Measurements from ENCODE around the gene NXT1.

The NXT1 gene

GRCh38 chr20:23318347-23318746, 32.2 kb upstream of the NXT1 start:
- no peak overlapping the region for H3K27ac ChIP-seq
- H3K4me3 ChIP-seq, result no peak overlapping the region
- no peak overlapping the region for H3K9ac ChIP-seq (ENCODE audit: insufficient read length)
- no peak for DNase-seq (ENCODE audit: low read depth, low spot score)
- H3K36me3 ChIP-seq (ENCODE audit: insufficient read depth, low read length), result no peaks in the 10 kb centered on the region
- no peak for TF ChIP-seq FOXP2 (optimal IDR thresholded peaks at IDR 0.05; ENCODE audit: control extremely low read depth, extremely low read length, insufficient read depth)
- TF ChIP-seq EZH2 (IDR thresholded peaks at IDR 0.05), result no peak
- no peak for TF ChIP-seq POLR2AphosphoS5 (IDR thresholded peaks at IDR 0.05; ENCODE audit: borderline replicate concordance, low read depth, low read length)
- H3K9me3 ChIP-seq (ENCODE audit: low read depth, low read length), result no peaks in the 10 kb centered on the region

GRCh38 chr20:23320317-23320716, 30.3 kb upstream of the NXT1 start:
- no peak for TF ChIP-seq POLR2AphosphoS5 (IDR thresholded peaks at IDR 0.05; ENCODE audit: borderline replicate concordance, low read depth, low read length)
- TF ChIP-seq EZH2 (IDR thresholded peaks at IDR 0.05), result no peak
- no peak for TF ChIP-seq FOXP2 (optimal IDR thresholded peaks at IDR 0.05; ENCODE audit: control extremely low read depth, extremely low read length, insufficient read depth)
- H3K27ac ChIP-seq, result no peak overlapping the region
- no peak for DNase-seq (ENCODE audit: low read depth, low spot score)

GRCh38 chr20:23325107-23325506, 25.5 kb upstream of the NXT1 start:
- no peak for DNase-seq (ENCODE audit: low read depth, low spot score)
- no peak overlapping the region for H3K27ac ChIP-seq
- H3K36me3 ChIP-seq (ENCODE audit: insufficient read depth, low read length), result no peaks in the 10 kb centered on the region
- TF ChIP-seq FOXP2 (optimal IDR thresholded peaks at IDR 0.05; ENCODE audit: control extremely low read depth, extremely low read length, insufficient read depth), result no peak
- no peak for TF ChIP-seq POLR2AphosphoS5 (IDR thresholded peaks at IDR 0.05; ENCODE audit: borderline replicate concordance, low read depth, low read length)
- TF ChIP-seq EZH2 (IDR thresholded peaks at IDR 0.05), result no peak
- H3K9ac ChIP-seq (ENCODE audit: insufficient read length), result no peak overlapping the region
- no peaks in the 10 kb centered on the region for H3K9me3 ChIP-seq (ENCODE audit: low read depth, low read length)
- no peak overlapping the region for H3K4me3 ChIP-seq

More at GRCh38 chr20:23320317-23320716, 30.3 kb upstream of the NXT1 start:
- no peak overlapping the region for H3K4me3 ChIP-seq
- no peaks in the 10 kb centered on the region for H3K36me3 ChIP-seq (ENCODE audit: insufficient read depth, low read length)
- no peak overlapping the region for H3K9ac ChIP-seq (ENCODE audit: insufficient read length)
- no peaks in the 10 kb centered on the region for H3K9me3 ChIP-seq (ENCODE audit: low read depth, low read length)

GRCh38 chr20:23326774-23327173, 23.8 kb upstream of the NXT1 start:
- no peaks in the 10 kb centered on the region for H3K36me3 ChIP-seq (ENCODE audit: insufficient read depth, low read length)
- H3K9ac ChIP-seq (ENCODE audit: insufficient read length), result no peak overlapping the region
- H3K4me3 ChIP-seq, result no peak overlapping the region
- no peak overlapping the region for H3K27ac ChIP-seq
- TF ChIP-seq POLR2AphosphoS5 (IDR thresholded peaks at IDR 0.05; ENCODE audit: borderline replicate concordance, low read depth, low read length) (no peak), EZH2 (IDR thresholded peaks at IDR 0.05) (no peak), FOXP2 (optimal IDR thresholded peaks at IDR 0.05; ENCODE audit: control extremely low read depth, extremely low read length, insufficient read depth) (no peak)
- no peaks in the 10 kb centered on the region for H3K9me3 ChIP-seq (ENCODE audit: low read depth, low read length)
- no peak for DNase-seq (ENCODE audit: low read depth, low spot score)

GRCh38 chr20:23327617-23328333, 22.8 kb upstream of the NXT1 start:
- no peak for DNase-seq (ENCODE audit: low read depth, low spot score)
- TF ChIP-seq POLR2AphosphoS5 (IDR thresholded peaks at IDR 0.05; ENCODE audit: borderline replicate concordance, low read depth, low read length) (no peak), FOXP2 (optimal IDR thresholded peaks at IDR 0.05; ENCODE audit: control extremely low read depth, extremely low read length, insufficient read depth) (no peak), EZH2 (IDR thresholded peaks at IDR 0.05) (no peak)
- no peak overlapping the region for H3K27ac ChIP-seq

GRCh38 chr20:23331450-23332350, 18.9 kb upstream of the NXT1 start:
- Histone ChIP-seq H3K36me3 (ENCODE audit: insufficient read depth, low read length) (no peaks in the 10 kb centered on the region), H3K9me3 (ENCODE audit: low read depth, low read length) (no peaks in the 10 kb centered on the region), H3K27ac (no peak overlapping the region), H3K9ac (ENCODE audit: insufficient read length) (no peak overlapping the region), H3K4me3 (no peak overlapping the region)
- no peak for DNase-seq (ENCODE audit: low read depth, low spot score)
- TF ChIP-seq EZH2 (IDR thresholded peaks at IDR 0.05), result no peak
- TF ChIP-seq POLR2AphosphoS5 (IDR thresholded peaks at IDR 0.05; ENCODE audit: borderline replicate concordance, low read depth, low read length), result no peak
- TF ChIP-seq FOXP2 (optimal IDR thresholded peaks at IDR 0.05; ENCODE audit: control extremely low read depth, extremely low read length, insufficient read depth), result no peak

More at GRCh38 chr20:23327617-23328333, 22.8 kb upstream of the NXT1 start:
- H3K36me3 ChIP-seq (ENCODE audit: insufficient read depth, low read length), result no peaks in the 10 kb centered on the region
- H3K9me3 ChIP-seq (ENCODE audit: low read depth, low read length), result no peaks in the 10 kb centered on the region
- H3K9ac ChIP-seq (ENCODE audit: insufficient read length), result no peak overlapping the region
- H3K4me3 ChIP-seq, result no peak overlapping the region

GRCh38 chr20:23332467-23332866, 18.1 kb upstream of the NXT1 start:
- Histone ChIP-seq H3K9me3 (ENCODE audit: low read depth, low read length) (no peaks in the 10 kb centered on the region), H3K9ac (ENCODE audit: insufficient read length) (no peak overlapping the region), H3K36me3 (ENCODE audit: insufficient read depth, low read length) (no peaks in the 10 kb centered on the region), H3K27ac (no peak overlapping the region), H3K4me3 (no peak overlapping the region)
- no peak for DNase-seq (ENCODE audit: low read depth, low spot score)
- TF ChIP-seq EZH2 (IDR thresholded peaks at IDR 0.05), result no peak
- TF ChIP-seq FOXP2 (optimal IDR thresholded peaks at IDR 0.05; ENCODE audit: control extremely low read depth, extremely low read length, insufficient read depth), result no peak
- TF ChIP-seq POLR2AphosphoS5 (IDR thresholded peaks at IDR 0.05; ENCODE audit: borderline replicate concordance, low read depth, low read length), result no peak

GRCh38 chr20:23334111-23334510, 16.5 kb upstream of the NXT1 start:
- no peak overlapping the region for H3K4me3 ChIP-seq
- TF ChIP-seq POLR2AphosphoS5 (IDR thresholded peaks at IDR 0.05; ENCODE audit: borderline replicate concordance, low read depth, low read length), result no peak

More at GRCh38 chr20:23334111-23334510, 16.5 kb upstream of the NXT1 start:
- Histone ChIP-seq H3K9ac (ENCODE audit: insufficient read length) (no peak overlapping the region), H3K27ac (no peak overlapping the region), H3K9me3 (ENCODE audit: low read depth, low read length) (no peaks in the 10 kb centered on the region), H3K36me3 (ENCODE audit: insufficient read depth, low read length) (no peaks in the 10 kb centered on the region)
- no peak for DNase-seq (ENCODE audit: low read depth, low spot score)

Data from SK-N-MC (cell line).